Measurements from ENCODE around the gene SYNPO2L.
"Not testable (repeated sequence)": the region's sequence is repeated elsewhere in the genome, so short reads cannot be mapped to it uniquely, and the experiment has no call there.

SYNPO2L gene

GRCh38 chr10:73648975-73649829 lies 6.6 kb downstream of the SYNPO2L start:
- DNase-seq (ENCODE audit: low read depth), result no peak

GRCh38 chr10:73647875-73648651 lies 7.8 kb downstream of the SYNPO2L start:
- DNase-seq (ENCODE audit: low read depth), result no peak

- no peak for DNase-seq (ENCODE audit: low read depth)
These were observed 8.5 kb downstream of the SYNPO2L start for GRCh38 chr10:73647211-73647874.

GRCh38 chr10:73646598-73647041 lies 9.2 kb downstream of the SYNPO2L start:
- DNase-seq (ENCODE audit: low read depth), result no peak

- no peak for DNase-seq (ENCODE audit: low read depth)
These were observed 10.6 kb downstream of the SYNPO2L start for GRCh38 chr10:73645251-73645650.

- DNase-seq (ENCODE audit: low read depth), result no peak
These were observed 11.1 kb downstream of the SYNPO2L start for GRCh38 chr10:73644767-73645166.

- DNase-seq (ENCODE audit: low read depth), result peak; percentile 22
These were observed 11.7 kb downstream of the SYNPO2L start for GRCh38 chr10:73644015-73644743.

GRCh38 chr10:73643362-73643761 lies 12.5 kb downstream of the SYNPO2L start:
- DNase-seq (ENCODE audit: low read depth), result no peak

- DNase-seq (ENCODE audit: low read depth), result no peak
These were observed 14.3 kb downstream of the SYNPO2L start, which contains the start of gene MYOZ1 for GRCh38 chr10:73641328-73642060. MYOZ1 (minus strand) TSS chr10:73641474; CDS start chr10:73640017, 1,457 bp downstream.

GRCh38 chr10:73639286-73639685 lies 16.5 kb downstream of the SYNPO2L start:
- DNase-seq (ENCODE audit: low read depth), result no peak

GRCh38 chr10:73635781-73636180 lies 20.0 kb downstream of the SYNPO2L start:
- DNase-seq (ENCODE audit: low read depth), result no peak

GRCh38 chr10:73634421-73634820 lies 21.4 kb downstream of the SYNPO2L start:
- no peak for DNase-seq (ENCODE audit: low read depth)

GRCh38 chr10:73629165-73629564 lies 26.7 kb downstream of the SYNPO2L start:
- no peak for DNase-seq (ENCODE audit: low read depth)

GRCh38 chr10:73628405-73628804 lies 27.4 kb downstream of the SYNPO2L start:
- DNase-seq (ENCODE audit: low read depth), result no peak

- DNase-seq (ENCODE audit: low read depth), result no peak
These were observed 28.5 kb downstream of the SYNPO2L start for GRCh38 chr10:73627300-73627699.

- DNase-seq (ENCODE audit: low read depth), result peak; percentile 83
These were observed 29.7 kb downstream of the SYNPO2L start for GRCh38 chr10:73625884-73626752.

- DNase-seq (ENCODE audit: low read depth), result no peak
These were observed 30.6 kb downstream of the SYNPO2L start for GRCh38 chr10:73625004-73625883.

- no peak for DNase-seq (ENCODE audit: low read depth)
These were observed 32.8 kb downstream of the SYNPO2L start for GRCh38 chr10:73623056-73623455.

- DNase-seq (ENCODE audit: low read depth), result not testable (repeated sequence)
These were observed 34.9 kb downstream of the SYNPO2L start for GRCh38 chr10:73620974-73621373.
